Measurements from ENCODE around the gene GRAMD2B.
"Not testable (repeated sequence)": the region's sequence is repeated elsewhere in the genome, so short reads cannot be mapped to it uniquely, and the experiment has no call there.

Gene GRAMD2B, protein sequence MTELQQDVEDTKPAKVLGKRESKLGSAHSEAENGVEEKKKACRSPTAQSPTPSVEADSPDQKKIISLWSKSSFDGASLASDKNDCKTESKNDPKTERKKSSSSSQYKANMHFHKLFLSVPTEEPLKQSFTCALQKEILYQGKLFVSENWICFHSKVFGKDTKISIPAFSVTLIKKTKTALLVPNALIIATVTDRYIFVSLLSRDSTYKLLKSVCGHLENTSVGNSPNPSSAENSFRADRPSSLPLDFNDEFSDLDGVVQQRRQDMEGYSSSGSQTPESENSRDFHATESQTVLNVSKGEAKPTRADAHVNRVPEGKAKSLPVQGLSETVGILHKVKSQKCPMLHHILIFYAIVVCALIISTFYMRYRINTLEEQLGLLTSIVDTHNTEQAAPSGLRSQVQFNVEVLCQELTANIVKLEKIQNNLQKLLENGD

DNA sequence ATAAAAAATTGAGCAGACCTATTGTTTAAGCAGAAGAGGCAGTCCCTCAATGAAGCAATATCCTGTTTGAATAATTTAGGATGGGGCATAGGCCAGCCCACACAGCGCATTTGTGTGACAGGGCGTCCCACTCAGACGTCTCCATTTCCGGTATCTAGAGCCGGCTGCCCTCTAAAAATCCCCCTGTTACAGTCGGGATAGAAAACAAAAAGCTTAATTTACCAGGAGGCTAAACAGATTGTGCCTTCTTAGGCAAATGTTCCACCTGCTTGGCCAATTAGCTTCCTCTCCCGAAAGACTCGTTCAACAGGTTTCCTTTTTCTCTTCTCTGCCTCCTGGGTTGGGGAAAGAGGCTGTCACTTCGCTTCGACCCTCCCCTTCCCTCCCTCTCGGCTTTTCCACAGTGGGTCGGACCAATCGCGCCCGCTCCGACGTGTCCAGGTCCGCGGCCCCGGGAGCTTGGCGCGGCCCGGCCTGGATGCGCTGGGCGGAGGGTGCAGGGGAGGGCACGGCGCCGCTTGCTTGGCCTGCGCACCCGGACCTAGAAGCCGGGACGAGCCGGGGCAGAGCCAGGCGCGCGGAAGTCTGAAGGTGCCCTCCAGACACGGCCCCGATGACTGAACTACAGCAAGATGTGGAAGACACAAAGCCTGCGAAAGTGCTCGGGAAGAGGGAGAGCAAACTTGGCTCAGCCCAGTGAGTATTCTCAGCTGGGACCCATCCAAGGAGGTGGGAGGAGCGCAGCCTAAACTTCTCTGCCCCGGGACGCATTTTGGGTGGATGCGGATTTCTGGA is at the start of gene GRAMD2B:
GRAMD2B (plus strand) TSS at position 416 of the 795 bp plus-strand sequence; CDS start at position 614, 198 bp downstream.
- Histone ChIP-seq H3K9ac (ENCODE audit: low read depth in 1 of 2, low read length in 2 of 2) (peak within 1 kb of the TSS; percentile 76 to 81), H3K4me1 (ENCODE audit: control insufficient read depth in 1 of 2, insufficient read depth in 2 of 2, low read length in 2 of 2) (peaks cover 11 to 14% of the 10 kb centered on the region in 2 donors), H3K9me3 (ENCODE audit: control insufficient read depth in 1 of 2, low read length in 2 of 2) (no peaks in the 10 kb centered on the region), H3K4me3 (ENCODE audit: low read depth in 1 of 2, low read length in 2 of 2) (peak within 1 kb of the TSS; percentile 74 to 77), H3K27ac (ENCODE audit: low read depth, low read length) (peak within 1 kb of the TSS; percentile 82), H3K27me3 (ENCODE audit: control insufficient read depth in 1 of 2, insufficient read depth in 2 of 2, low read length in 2 of 2) (no peaks in the 10 kb centered on the region), H3K36me3 (ENCODE audit: control insufficient read depth in 1 of 2, insufficient read depth in 2 of 2, low read length in 2 of 2) (no peaks in the 10 kb centered on the region)

DNA sequence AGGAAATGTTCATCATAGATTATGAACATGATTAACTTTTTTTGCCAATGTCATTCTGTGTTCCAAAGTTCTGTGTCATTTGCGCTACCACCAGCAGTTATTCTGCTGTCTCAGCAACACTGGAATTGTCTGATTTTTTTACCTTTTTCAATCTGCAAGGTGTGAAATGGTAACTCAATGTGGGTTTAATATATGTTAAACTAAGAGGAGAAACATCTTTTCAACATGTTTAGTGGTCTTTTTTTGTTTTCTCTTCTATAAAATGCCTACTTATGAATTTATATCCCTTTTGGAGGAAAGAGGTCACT is 49.1 kb upstream of the GRAMD2B start:
- no peaks in the 10 kb centered on the region for H3K9me3 ChIP-seq (ENCODE audit: control insufficient read depth in 1 of 2, low read length in 2 of 2)
- H3K4me3 ChIP-seq (ENCODE audit: low read depth in 1 of 2, low read length in 2 of 2), result peak overlapping the region; percentile 49 to 86
- no peaks in the 10 kb centered on the region for H3K27me3 ChIP-seq (ENCODE audit: control insufficient read depth in 1 of 2, insufficient read depth in 2 of 2, low read length in 2 of 2)
- no peak overlapping the region for H3K27ac ChIP-seq (ENCODE audit: low read depth, low read length)
- no peaks in the 10 kb centered on the region for H3K36me3 ChIP-seq (ENCODE audit: control insufficient read depth in 1 of 2, insufficient read depth in 2 of 2, low read length in 2 of 2)
- peak overlapping the region in 1 of 2 donors; percentile 2 for H3K9ac ChIP-seq (ENCODE audit: low read depth in 1 of 2, low read length in 2 of 2)
- peaks cover 10 to 24% of the 10 kb centered on the region in 2 donors for H3K4me1 ChIP-seq (ENCODE audit: control insufficient read depth in 1 of 2, insufficient read depth in 2 of 2, low read length in 2 of 2)

DNA sequence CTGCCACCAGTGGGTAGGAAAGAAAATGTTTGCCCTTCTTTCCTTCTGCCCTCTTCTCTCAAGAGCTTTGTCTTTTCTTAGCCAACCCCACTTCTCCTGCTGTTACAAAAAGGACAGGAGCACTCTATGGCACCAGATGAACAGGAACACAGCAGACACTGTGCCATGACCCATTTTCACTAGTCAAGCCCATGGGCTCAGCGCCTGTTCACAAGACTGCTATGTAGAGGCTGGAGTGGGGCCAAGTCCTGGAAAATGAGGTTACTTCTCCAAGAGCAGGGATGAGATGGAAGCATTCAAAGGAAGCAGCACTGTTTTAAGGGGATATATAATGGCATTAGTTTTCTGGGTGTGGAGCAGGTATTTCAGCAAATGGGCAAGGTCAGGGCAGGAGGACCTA is 46.8 kb upstream of the GRAMD2B start:
- H3K4me3 ChIP-seq (ENCODE audit: low read depth in 1 of 2, low read length in 2 of 2), result peak overlapping the region in 1 of 2 donors; percentile 24
- H3K27me3 ChIP-seq (ENCODE audit: control insufficient read depth in 1 of 2, insufficient read depth in 2 of 2, low read length in 2 of 2), result no peaks in the 10 kb centered on the region
- no peaks in the 10 kb centered on the region for H3K36me3 ChIP-seq (ENCODE audit: control insufficient read depth in 1 of 2, insufficient read depth in 2 of 2, low read length in 2 of 2)
- no peak overlapping the region for H3K9ac ChIP-seq (ENCODE audit: low read depth in 1 of 2, low read length in 2 of 2)
- no peak overlapping the region for H3K27ac ChIP-seq (ENCODE audit: low read depth, low read length)
- peaks cover 0 to 3% of the 10 kb centered on the region in 2 donors for H3K9me3 ChIP-seq (ENCODE audit: control insufficient read depth in 1 of 2, low read length in 2 of 2)
- H3K4me1 ChIP-seq (ENCODE audit: control insufficient read depth in 1 of 2, insufficient read depth in 2 of 2, low read length in 2 of 2), result peaks cover 10 to 15% of the 10 kb centered on the region in 2 donors

DNA sequence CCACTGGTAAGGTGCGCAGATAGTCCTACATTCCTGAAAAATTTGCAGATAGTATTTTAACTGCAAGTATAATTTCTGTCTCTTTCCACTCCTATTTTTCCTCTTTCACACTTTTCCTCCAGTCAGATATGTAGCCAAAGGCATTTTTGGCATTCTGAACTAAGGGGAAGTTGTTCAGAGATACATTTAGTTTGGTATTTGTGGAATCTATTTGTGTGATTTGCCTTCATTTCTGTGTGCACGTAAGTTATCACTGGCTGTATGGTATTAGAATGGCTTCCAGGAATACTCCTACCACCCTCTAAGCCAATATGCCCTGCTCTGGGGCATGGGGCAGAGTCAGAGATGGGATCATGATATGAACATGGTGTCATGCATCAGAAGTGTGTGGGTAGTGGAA is 45.8 kb upstream of the GRAMD2B start:
- Histone ChIP-seq H3K36me3 (ENCODE audit: control insufficient read depth in 1 of 2, insufficient read depth in 2 of 2, low read length in 2 of 2) (no peaks in the 10 kb centered on the region), H3K9me3 (ENCODE audit: control insufficient read depth in 1 of 2, low read length in 2 of 2) (peaks cover 0 to 6% of the 10 kb centered on the region in 2 donors), H3K9ac (ENCODE audit: low read depth in 1 of 2, low read length in 2 of 2) (no peak overlapping the region), H3K27ac (ENCODE audit: low read depth, low read length) (no peak overlapping the region), H3K4me1 (ENCODE audit: control insufficient read depth in 1 of 2, insufficient read depth in 2 of 2, low read length in 2 of 2) (peaks cover 10 to 15% of the 10 kb centered on the region in 2 donors), H3K27me3 (ENCODE audit: control insufficient read depth in 1 of 2, insufficient read depth in 2 of 2, low read length in 2 of 2) (no peaks in the 10 kb centered on the region), H3K4me3 (ENCODE audit: low read depth in 1 of 2, low read length in 2 of 2) (no peak overlapping the region)

DNA sequence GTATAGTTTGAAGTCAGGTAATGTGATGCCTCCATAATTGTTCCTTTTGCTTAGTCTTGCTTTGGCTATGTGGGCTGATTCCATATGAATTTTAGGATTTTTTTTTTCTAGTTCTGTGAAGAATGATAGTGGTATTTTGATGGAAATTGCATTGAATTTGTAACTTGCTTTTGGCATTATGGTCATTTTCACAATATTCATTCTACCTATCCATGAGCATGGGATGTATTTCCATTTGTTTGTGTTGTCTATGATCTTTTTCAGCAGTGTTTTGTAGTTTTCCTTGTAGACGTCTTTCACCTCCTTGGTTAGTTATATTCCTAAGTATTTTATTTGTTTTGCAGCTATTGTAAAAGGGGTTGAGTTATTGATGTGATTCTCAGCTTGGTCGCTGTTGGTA is 42.9 kb upstream of the GRAMD2B start:
- H3K4me1 ChIP-seq (ENCODE audit: control insufficient read depth in 1 of 2, insufficient read depth in 2 of 2, low read length in 2 of 2), result peaks cover 18 to 29% of the 10 kb centered on the region in 2 donors
- not testable (repeated sequence) for H3K9ac ChIP-seq (ENCODE audit: low read depth in 1 of 2, low read length in 2 of 2); H3K27ac ChIP-seq (ENCODE audit: low read depth, low read length); H3K9me3 ChIP-seq (ENCODE audit: control insufficient read depth in 1 of 2, low read length in 2 of 2); H3K36me3 ChIP-seq (ENCODE audit: control insufficient read depth in 1 of 2, insufficient read depth in 2 of 2, low read length in 2 of 2); H3K27me3 ChIP-seq (ENCODE audit: control insufficient read depth in 1 of 2, insufficient read depth in 2 of 2, low read length in 2 of 2); H3K4me3 ChIP-seq (ENCODE audit: low read depth in 1 of 2, low read length in 2 of 2)

DNA sequence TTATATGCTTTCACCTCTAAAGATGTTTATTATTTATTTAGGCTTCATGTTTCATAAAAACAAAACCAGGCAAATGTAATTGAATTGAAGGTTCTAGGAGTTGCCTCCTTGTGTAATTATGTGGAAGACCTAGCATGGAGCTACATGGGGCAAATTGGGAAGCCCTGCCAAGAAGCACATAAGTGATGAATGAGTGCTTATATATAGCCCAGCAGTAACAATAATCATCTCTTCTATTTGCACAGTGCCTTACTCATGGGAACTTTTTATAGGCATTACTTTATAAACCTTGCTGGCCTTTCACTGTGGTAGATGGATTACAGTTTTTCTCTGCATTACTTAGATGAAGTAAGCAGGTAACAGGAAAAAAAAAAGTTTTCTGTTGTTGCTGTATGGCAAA is 40.0 kb upstream of the GRAMD2B start:
- Histone ChIP-seq H3K4me3 (ENCODE audit: low read depth in 1 of 2, low read length in 2 of 2) (no peak overlapping the region), H3K9me3 (ENCODE audit: control insufficient read depth in 1 of 2, low read length in 2 of 2) (peaks cover 0 to 6% of the 10 kb centered on the region in 2 donors), H3K4me1 (ENCODE audit: control insufficient read depth in 1 of 2, insufficient read depth in 2 of 2, low read length in 2 of 2) (peaks cover 8 to 20% of the 10 kb centered on the region in 2 donors), H3K36me3 (ENCODE audit: control insufficient read depth in 1 of 2, insufficient read depth in 2 of 2, low read length in 2 of 2) (no peaks in the 10 kb centered on the region), H3K9ac (ENCODE audit: low read depth in 1 of 2, low read length in 2 of 2) (no peak overlapping the region), H3K27me3 (ENCODE audit: control insufficient read depth in 1 of 2, insufficient read depth in 2 of 2, low read length in 2 of 2) (no peaks in the 10 kb centered on the region), H3K27ac (ENCODE audit: low read depth, low read length) (no peak overlapping the region)

DNA sequence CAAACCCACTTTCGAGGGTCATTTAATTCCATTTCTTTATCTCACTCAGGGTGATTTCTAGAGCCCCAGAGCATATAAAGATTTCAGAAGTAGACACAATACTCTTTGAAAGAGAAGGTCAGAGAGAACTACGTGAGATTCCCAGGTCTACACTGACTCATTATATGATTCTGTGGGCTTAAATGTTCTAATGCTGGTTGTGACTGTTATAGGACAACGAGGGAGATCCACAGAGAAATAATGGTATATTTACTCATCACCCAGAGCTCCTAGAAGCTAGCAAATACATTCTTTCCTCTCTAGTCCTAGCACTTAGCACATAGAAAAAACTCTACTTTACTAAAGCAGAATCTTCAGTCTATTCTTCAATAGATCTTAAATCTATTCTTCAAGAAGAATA is 39.4 kb upstream of the GRAMD2B start:
- no peaks in the 10 kb centered on the region for H3K27me3 ChIP-seq (ENCODE audit: control insufficient read depth in 1 of 2, insufficient read depth in 2 of 2, low read length in 2 of 2)

DNA sequence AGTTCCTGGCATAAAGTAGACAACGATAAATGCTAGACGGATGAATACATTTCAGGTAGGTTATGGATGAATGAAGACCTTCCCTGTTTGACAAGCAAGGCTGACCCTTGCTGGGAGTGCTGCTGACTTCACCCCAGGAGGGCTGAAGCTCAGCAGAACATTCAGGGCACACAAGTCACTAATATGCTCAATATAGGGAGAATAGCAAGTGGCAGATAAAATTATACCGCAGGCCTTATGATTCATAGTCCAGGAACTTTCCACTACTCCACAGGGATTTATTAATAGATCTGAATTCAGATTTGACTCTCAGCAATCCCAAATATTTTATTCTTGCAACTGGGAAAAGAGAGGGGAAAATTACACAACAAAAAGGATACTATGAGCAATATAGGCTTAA is 38.2 kb upstream of the GRAMD2B start:
- Histone ChIP-seq H3K9me3 (ENCODE audit: control insufficient read depth in 1 of 2, low read length in 2 of 2) (peaks cover 0 to 6% of the 10 kb centered on the region in 2 donors), H3K27ac (ENCODE audit: low read depth, low read length) (no peak overlapping the region), H3K9ac (ENCODE audit: low read depth in 1 of 2, low read length in 2 of 2) (no peak overlapping the region), H3K4me1 (ENCODE audit: control insufficient read depth in 1 of 2, insufficient read depth in 2 of 2, low read length in 2 of 2) (peaks cover 12 to 20% of the 10 kb centered on the region in 2 donors), H3K4me3 (ENCODE audit: low read depth in 1 of 2, low read length in 2 of 2) (no peak overlapping the region), H3K36me3 (ENCODE audit: control insufficient read depth in 1 of 2, insufficient read depth in 2 of 2, low read length in 2 of 2) (no peaks in the 10 kb centered on the region), H3K27me3 (ENCODE audit: control insufficient read depth in 1 of 2, insufficient read depth in 2 of 2, low read length in 2 of 2) (no peaks in the 10 kb centered on the region)

More for the DNA sequence above, 39.4 kb upstream of the GRAMD2B start:
- Histone ChIP-seq H3K9me3 (ENCODE audit: control insufficient read depth in 1 of 2, low read length in 2 of 2) (peaks cover 0 to 6% of the 10 kb centered on the region in 2 donors), H3K4me1 (ENCODE audit: control insufficient read depth in 1 of 2, insufficient read depth in 2 of 2, low read length in 2 of 2) (peaks cover 9 to 20% of the 10 kb centered on the region in 2 donors), H3K36me3 (ENCODE audit: control insufficient read depth in 1 of 2, insufficient read depth in 2 of 2, low read length in 2 of 2) (no peaks in the 10 kb centered on the region), H3K27ac (ENCODE audit: low read depth, low read length) (no peak overlapping the region), H3K9ac (ENCODE audit: low read depth in 1 of 2, low read length in 2 of 2) (no peak overlapping the region), H3K4me3 (ENCODE audit: low read depth in 1 of 2, low read length in 2 of 2) (no peak overlapping the region)

DNA sequence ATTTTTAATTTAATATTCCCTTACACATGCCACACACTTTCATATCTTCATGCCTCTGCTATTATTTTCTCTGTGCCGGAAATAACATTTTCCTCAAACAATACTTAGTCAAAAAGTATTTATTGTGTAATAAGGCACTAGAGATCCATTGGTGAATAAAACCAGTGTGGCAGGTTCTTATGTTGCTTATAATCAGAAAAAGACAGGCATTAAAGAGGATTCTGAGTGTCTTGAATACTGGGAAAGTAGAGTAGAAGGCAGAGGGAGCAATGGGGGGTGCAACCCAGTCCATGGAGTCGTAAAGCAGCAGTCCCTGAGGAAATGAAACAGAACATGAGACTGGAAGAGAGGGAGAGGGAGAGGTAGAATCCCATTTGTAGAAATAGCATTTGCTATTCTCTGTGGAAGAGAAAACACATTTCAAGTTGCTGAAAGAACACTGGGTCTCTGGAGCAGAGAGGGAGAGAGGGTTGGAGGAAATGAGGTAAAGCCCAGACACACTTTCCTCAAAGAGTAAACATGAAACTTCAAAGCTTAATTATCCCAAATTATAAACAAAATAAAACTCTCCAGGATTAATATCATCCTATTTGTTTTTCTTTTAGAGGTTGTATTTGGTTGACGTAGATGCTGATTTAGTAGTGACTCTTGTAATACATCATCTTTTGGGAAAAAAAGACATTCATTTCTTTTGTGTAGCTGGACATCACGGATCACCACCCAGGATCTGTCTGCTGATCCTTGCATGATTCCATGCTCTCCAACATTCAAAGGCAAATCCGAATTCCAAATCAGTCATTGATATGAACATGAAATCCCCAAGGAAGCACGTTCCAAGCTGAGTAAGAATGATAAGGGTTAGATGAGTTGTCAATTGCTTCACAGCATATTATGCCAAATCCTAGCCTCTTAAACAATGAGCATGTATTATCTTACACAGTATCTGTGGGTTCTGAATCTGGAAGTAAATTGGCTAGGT is 37.4 kb upstream of the GRAMD2B start:
- H3K4me3 ChIP-seq (ENCODE audit: low read depth in 1 of 2, low read length in 2 of 2), result no peak overlapping the region
- no peak overlapping the region for H3K27ac ChIP-seq (ENCODE audit: low read depth, low read length)
- H3K4me1 ChIP-seq (ENCODE audit: control insufficient read depth in 1 of 2, insufficient read depth in 2 of 2, low read length in 2 of 2), result peaks cover 13 to 27% of the 10 kb centered on the region in 2 donors
- no peaks in the 10 kb centered on the region for H3K36me3 ChIP-seq (ENCODE audit: control insufficient read depth in 1 of 2, insufficient read depth in 2 of 2, low read length in 2 of 2)
- H3K9ac ChIP-seq (ENCODE audit: low read depth in 1 of 2, low read length in 2 of 2), result no peak overlapping the region
- peaks cover 0 to 6% of the 10 kb centered on the region in 2 donors for H3K9me3 ChIP-seq (ENCODE audit: control insufficient read depth in 1 of 2, low read length in 2 of 2)
- no peaks in the 10 kb centered on the region for H3K27me3 ChIP-seq (ENCODE audit: control insufficient read depth in 1 of 2, insufficient read depth in 2 of 2, low read length in 2 of 2)

Measured in duodenal mucosa (tissue), 2 donors.